ENCODE results near the gene LTA4H. TPM values are rescaled to one million over a fixed set of nuclear protein-coding genes. Genes with fewer than 3 reads are reported as not detected.

Gene LTA4H
- total RNA-seq, 2 donors from 2014 or later: 112 to 141 TPM

GRCh38 chr12:95989504-95990123 lies 45.8 kb downstream of the LTA4H start:
- H3K9me3 ChIP-seq (ENCODE audit: control insufficient read depth, low read length): no peaks in the 10 kb centered on the region
- H3K9ac ChIP-seq (ENCODE audit: extremely low read depth, low read length, poor library complexity, severe bottlenecking): no peak overlapping the region
- no peak overlapping the region for H3K27ac Mint-ChIP-seq
- WGBS, 2 experiments (ENCODE audit: insufficient coverage in 1 of 2, insufficient read length in 1 of 2): 93% methylated on average over 4 of the region's 4 CpGs; no CpG with 5 or more reads in 1 of the 2 experiments
- H3K4me3 Mint-ChIP-seq: no peak overlapping the region
- TF ChIP-seq CTCF (conservative IDR thresholded peaks at IDR 0.05): no peak
- H3K4me3 ChIP-seq (ENCODE audit: low read length): no peak overlapping the region
- peaks cover 6% of the 10 kb centered on the region for H3K4me1 Mint-ChIP-seq
- no peaks in the 10 kb centered on the region for H3K36me3 Mint-ChIP-seq (ENCODE audit: low read depth)
- H3K27me3 Mint-ChIP-seq (ENCODE audit: insufficient read depth): peaks cover 9% of the 10 kb centered on the region
- H3K4me1 ChIP-seq (ENCODE audit: control insufficient read depth, insufficient read depth, low read length): no peaks in the 10 kb centered on the region
- DNase-seq: no peak
- no peak overlapping the region for H3K27ac ChIP-seq (ENCODE audit: low read depth, low read length)
- no peaks in the 10 kb centered on the region for H3K36me3 ChIP-seq (ENCODE audit: control insufficient read depth, insufficient read depth, low read length)
- peaks cover 5% of the 10 kb centered on the region for H3K27me3 ChIP-seq (ENCODE audit: control insufficient read depth, insufficient read depth, low read length, poor library complexity, severe bottlenecking)
- no peaks in the 10 kb centered on the region for H3K9me3 Mint-ChIP-seq

- Histone ChIP-seq H3K9me3 (ENCODE audit: control insufficient read depth, low read length) (no peaks in the 10 kb centered on the region), H3K4me3 (ENCODE audit: low read length) (no peak overlapping the region), H3K27ac (ENCODE audit: low read depth, low read length) (no peak overlapping the region), H3K4me1 (ENCODE audit: control insufficient read depth, insufficient read depth, low read length) (no peaks in the 10 kb centered on the region), H3K27me3 (ENCODE audit: control insufficient read depth, insufficient read depth, low read length, poor library complexity, severe bottlenecking) (peaks cover 5% of the 10 kb centered on the region), H3K9ac (ENCODE audit: extremely low read depth, low read length, poor library complexity, severe bottlenecking) (no peak overlapping the region), H3K36me3 (ENCODE audit: control insufficient read depth, insufficient read depth, low read length) (no peaks in the 10 kb centered on the region)
- peaks cover 6% of the 10 kb centered on the region for H3K4me1 Mint-ChIP-seq
- no peak overlapping the region for H3K27ac Mint-ChIP-seq
- H3K27me3 Mint-ChIP-seq (ENCODE audit: insufficient read depth): peaks cover 9% of the 10 kb centered on the region
- no peak for TF ChIP-seq CTCF (conservative IDR thresholded peaks at IDR 0.05)
- peak; percentile 36 for DNase-seq
- no peaks in the 10 kb centered on the region for H3K9me3 Mint-ChIP-seq
- WGBS, 2 experiments (ENCODE audit: insufficient coverage in 1 of 2, insufficient read length in 1 of 2): 88 to 94% methylated on average over 9 to 11 of the region's 11 CpGs
- no peaks in the 10 kb centered on the region for H3K36me3 Mint-ChIP-seq (ENCODE audit: low read depth)
- H3K4me3 Mint-ChIP-seq: no peak overlapping the region
Observed at GRCh38 chr12:95988506-95989275, 46.7 kb downstream of the LTA4H start.

GRCh38 chr12:95986635-95987570 lies 48.5 kb downstream of the LTA4H start:
- H3K36me3 ChIP-seq (ENCODE audit: control insufficient read depth, insufficient read depth, low read length): no peaks in the 10 kb centered on the region
- 71 to 75% methylated on average over 9 to 14 of the region's 14 CpGs for WGBS, 2 experiments (ENCODE audit: insufficient coverage in 1 of 2, insufficient read length in 1 of 2)
- no peak overlapping the region for H3K9ac ChIP-seq (ENCODE audit: extremely low read depth, low read length, poor library complexity, severe bottlenecking)
- H3K27ac ChIP-seq (ENCODE audit: low read depth, low read length): no peak overlapping the region
- H3K27ac Mint-ChIP-seq: no peak overlapping the region
- peaks cover 2% of the 10 kb centered on the region for H3K27me3 Mint-ChIP-seq (ENCODE audit: insufficient read depth)
- H3K36me3 Mint-ChIP-seq (ENCODE audit: low read depth): no peaks in the 10 kb centered on the region
- no peaks in the 10 kb centered on the region for H3K9me3 ChIP-seq (ENCODE audit: control insufficient read depth, low read length)
- H3K4me3 Mint-ChIP-seq: no peak overlapping the region
- H3K4me3 ChIP-seq (ENCODE audit: low read length): no peak overlapping the region
- DNase-seq: peak; percentile 82
- peaks cover 6% of the 10 kb centered on the region for H3K4me1 Mint-ChIP-seq
- peaks cover 5% of the 10 kb centered on the region for H3K27me3 ChIP-seq (ENCODE audit: control insufficient read depth, insufficient read depth, low read length, poor library complexity, severe bottlenecking)
- no peak for TF ChIP-seq CTCF (conservative IDR thresholded peaks at IDR 0.05)
- no peaks in the 10 kb centered on the region for H3K4me1 ChIP-seq (ENCODE audit: control insufficient read depth, insufficient read depth, low read length)
- H3K9me3 Mint-ChIP-seq: no peaks in the 10 kb centered on the region
